ENCODE data around the gene AGAP1. TPM values are rescaled to one million over a fixed set of nuclear protein-coding genes. Genes with fewer than 3 reads are reported as not detected.

AGAP1 gene
- total and polyA plus RNA-seq, 4 donors: 2.0 to 8.5 (median 5.4) TPM

DNA sequence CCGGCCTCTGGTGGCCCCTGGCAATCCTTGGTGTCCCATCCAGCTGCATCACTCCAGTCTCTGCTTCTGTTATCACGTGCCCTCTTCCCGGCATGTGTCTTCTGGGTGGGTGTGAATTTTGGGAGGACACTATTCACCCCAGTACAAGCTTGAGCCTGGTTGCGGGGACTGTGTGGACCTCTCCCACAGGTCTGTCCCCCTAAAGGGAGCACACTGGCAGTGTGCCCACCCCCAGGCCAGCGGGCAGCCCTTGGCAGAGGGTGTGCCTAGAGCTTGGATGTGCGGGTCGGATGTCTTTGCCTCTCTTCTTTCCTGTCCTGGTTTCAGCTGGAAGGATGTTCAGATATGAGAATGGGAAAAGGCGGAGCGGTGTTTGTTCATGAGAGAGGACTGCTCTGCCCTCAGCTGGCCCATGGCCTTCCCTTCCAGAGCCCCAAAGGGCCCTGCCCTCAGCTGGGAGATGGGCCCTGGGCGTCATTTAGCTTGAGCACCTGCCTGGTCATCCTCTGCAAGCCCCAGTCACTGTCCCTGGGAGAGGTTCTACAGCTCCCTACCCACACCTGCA, 73.2 kb downstream of the AGAP1 start (continued):
- TF ChIP-seq, protein P1, sequence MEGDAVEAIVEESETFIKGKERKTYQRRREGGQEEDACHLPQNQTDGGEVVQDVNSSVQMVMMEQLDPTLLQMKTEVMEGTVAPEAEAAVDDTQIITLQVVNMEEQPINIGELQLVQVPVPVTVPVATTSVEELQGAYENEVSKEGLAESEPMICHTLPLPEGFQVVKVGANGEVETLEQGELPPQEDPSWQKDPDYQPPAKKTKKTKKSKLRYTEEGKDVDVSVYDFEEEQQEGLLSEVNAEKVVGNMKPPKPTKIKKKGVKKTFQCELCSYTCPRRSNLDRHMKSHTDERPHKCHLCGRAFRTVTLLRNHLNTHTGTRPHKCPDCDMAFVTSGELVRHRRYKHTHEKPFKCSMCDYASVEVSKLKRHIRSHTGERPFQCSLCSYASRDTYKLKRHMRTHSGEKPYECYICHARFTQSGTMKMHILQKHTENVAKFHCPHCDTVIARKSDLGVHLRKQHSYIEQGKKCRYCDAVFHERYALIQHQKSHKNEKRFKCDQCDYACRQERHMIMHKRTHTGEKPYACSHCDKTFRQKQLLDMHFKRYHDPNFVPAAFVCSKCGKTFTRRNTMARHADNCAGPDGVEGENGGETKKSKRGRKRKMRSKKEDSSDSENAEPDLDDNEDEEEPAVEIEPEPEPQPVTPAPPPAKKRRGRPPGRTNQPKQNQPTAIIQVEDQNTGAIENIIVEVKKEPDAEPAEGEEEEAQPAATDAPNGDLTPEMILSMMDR (IDR thresholded peaks at IDR 0.05; ENCODE audit: low read depth, low read length, missing input control): no peak
- no peak for TF ChIP-seq JUND (IDR thresholded peaks at IDR 0.05)
- TF ChIP-seq FOXA2 (IDR thresholded peaks at IDR 0.05): no peak
- TF ChIP-seq EGR1 (IDR thresholded peaks at IDR 0.05; ENCODE audit: low read depth in 2 of 2): no peak
- TF ChIP-seq, protein P2, sequence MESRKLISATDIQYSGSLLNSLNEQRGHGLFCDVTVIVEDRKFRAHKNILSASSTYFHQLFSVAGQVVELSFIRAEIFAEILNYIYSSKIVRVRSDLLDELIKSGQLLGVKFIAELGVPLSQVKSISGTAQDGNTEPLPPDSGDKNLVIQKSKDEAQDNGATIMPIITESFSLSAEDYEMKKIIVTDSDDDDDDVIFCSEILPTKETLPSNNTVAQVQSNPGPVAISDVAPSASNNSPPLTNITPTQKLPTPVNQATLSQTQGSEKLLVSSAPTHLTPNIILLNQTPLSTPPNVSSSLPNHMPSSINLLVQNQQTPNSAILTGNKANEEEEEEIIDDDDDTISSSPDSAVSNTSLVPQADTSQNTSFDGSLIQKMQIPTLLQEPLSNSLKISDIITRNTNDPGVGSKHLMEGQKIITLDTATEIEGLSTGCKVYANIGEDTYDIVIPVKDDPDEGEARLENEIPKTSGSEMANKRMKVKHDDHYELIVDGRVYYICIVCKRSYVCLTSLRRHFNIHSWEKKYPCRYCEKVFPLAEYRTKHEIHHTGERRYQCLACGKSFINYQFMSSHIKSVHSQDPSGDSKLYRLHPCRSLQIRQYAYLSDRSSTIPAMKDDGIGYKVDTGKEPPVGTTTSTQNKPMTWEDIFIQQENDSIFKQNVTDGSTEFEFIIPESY (IDR thresholded peaks at IDR 0.05): no peak

DNA sequence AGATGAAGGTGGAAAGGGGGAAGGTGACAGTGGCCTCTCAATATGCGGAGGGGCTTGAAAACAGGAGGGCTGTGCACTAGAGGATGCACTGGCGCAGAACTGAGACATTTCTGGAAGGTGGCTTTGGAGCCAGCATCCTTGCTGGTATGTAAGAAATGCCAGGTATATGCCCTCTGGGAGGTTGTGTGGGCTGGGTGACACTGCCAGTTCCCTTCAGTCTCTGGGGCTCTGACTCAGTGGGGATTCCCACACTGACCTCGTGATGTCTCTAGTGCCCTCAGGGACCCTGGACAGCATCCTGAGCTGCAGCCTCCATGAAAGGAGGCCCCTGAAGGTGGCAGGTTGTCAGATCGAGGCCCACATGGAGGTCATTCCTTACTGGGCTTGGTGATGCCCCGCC, 74.0 kb downstream of the AGAP1 start:
- TF ChIP-seq, protein P3, sequence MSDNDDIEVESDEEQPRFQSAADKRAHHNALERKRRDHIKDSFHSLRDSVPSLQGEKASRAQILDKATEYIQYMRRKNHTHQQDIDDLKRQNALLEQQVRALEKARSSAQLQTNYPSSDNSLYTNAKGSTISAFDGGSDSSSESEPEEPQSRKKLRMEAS (IDR thresholded peaks at IDR 0.05): no peak
- TF ChIP-seq JUND (IDR thresholded peaks at IDR 0.05): no peak
- TF ChIP-seq RXRA (IDR thresholded peaks at IDR 0.05): no peak
- TF ChIP-seq YY1 (IDR thresholded peaks at IDR 0.05): no peak
- TF ChIP-seq, protein P1 (IDR thresholded peaks at IDR 0.05; ENCODE audit: low read depth, low read length, missing input control): no peak
- TF ChIP-seq, protein P4, sequence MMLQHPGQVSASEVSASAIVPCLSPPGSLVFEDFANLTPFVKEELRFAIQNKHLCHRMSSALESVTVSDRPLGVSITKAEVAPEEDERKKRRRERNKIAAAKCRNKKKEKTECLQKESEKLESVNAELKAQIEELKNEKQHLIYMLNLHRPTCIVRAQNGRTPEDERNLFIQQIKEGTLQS (IDR thresholded peaks at IDR 0.05): no peak
- no peak for TF ChIP-seq RAD21 (IDR thresholded peaks at IDR 0.05)
- no peak for TF ChIP-seq NR2F2 (IDR thresholded peaks at IDR 0.05)
- TF ChIP-seq GABPA (IDR thresholded peaks at IDR 0.05 in 1 of 2, conservative IDR thresholded peaks at IDR 0.05 in 1 of 2): no peak
- TF ChIP-seq, protein P2 (IDR thresholded peaks at IDR 0.05): no peak
- no peak for TF ChIP-seq TAF1 (conservative IDR thresholded peaks at IDR 0.05)
- TF ChIP-seq SP1 (IDR thresholded peaks at IDR 0.05): no peak
- TF ChIP-seq HNF4A (conservative IDR thresholded peaks at IDR 0.05): no peak
- TF ChIP-seq, protein P5, sequence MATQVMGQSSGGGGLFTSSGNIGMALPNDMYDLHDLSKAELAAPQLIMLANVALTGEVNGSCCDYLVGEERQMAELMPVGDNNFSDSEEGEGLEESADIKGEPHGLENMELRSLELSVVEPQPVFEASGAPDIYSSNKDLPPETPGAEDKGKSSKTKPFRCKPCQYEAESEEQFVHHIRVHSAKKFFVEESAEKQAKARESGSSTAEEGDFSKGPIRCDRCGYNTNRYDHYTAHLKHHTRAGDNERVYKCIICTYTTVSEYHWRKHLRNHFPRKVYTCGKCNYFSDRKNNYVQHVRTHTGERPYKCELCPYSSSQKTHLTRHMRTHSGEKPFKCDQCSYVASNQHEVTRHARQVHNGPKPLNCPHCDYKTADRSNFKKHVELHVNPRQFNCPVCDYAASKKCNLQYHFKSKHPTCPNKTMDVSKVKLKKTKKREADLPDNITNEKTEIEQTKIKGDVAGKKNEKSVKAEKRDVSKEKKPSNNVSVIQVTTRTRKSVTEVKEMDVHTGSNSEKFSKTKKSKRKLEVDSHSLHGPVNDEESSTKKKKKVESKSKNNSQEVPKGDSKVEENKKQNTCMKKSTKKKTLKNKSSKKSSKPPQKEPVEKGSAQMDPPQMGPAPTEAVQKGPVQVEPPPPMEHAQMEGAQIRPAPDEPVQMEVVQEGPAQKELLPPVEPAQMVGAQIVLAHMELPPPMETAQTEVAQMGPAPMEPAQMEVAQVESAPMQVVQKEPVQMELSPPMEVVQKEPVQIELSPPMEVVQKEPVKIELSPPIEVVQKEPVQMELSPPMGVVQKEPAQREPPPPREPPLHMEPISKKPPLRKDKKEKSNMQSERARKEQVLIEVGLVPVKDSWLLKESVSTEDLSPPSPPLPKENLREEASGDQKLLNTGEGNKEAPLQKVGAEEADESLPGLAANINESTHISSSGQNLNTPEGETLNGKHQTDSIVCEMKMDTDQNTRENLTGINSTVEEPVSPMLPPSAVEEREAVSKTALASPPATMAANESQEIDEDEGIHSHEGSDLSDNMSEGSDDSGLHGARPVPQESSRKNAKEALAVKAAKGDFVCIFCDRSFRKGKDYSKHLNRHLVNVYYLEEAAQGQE (IDR thresholded peaks at IDR 0.05): no peak
- TF ChIP-seq FOXA2 (IDR thresholded peaks at IDR 0.05): no peak
- TF ChIP-seq FOXA1 (IDR thresholded peaks at IDR 0.05): no peak
- TF ChIP-seq HNF4G (IDR thresholded peaks at IDR 0.05): no peak
- Histone ChIP-seq H3K4me3 (ENCODE audit: low read depth in 1 of 3, low read length in 3 of 3) (no peak overlapping the region), H3K4me1 (ENCODE audit: control insufficient read depth in 4 of 4, insufficient read depth in 4 of 4, low read length in 3 of 4) (peaks cover 0 to 9% (median 3%) of the 10 kb centered on the region in 4 donors), H3K9me3 (ENCODE audit: control insufficient read depth in 4 of 4, low read length in 3 of 4) (peaks cover 0 to 5% (median 1%) of the 10 kb centered on the region in 4 donors), H3K27me3 (ENCODE audit: control insufficient read depth in 4 of 4, insufficient read depth in 4 of 4, low read length in 3 of 4) (no peaks in the 10 kb centered on the region), H3K9ac (ENCODE audit: low read depth in 1 of 2, low read length in 2 of 2) (no peak overlapping the region), H3K36me3 (ENCODE audit: control insufficient read depth in 4 of 4, insufficient read depth in 3 of 4, low read depth in 1 of 4, low read length in 3 of 4) (no peaks in the 10 kb centered on the region), H3K27ac (ENCODE audit: low read depth in 1 of 2, low read length in 2 of 2) (no peak overlapping the region)
- DNase-seq (ENCODE audit: low spot score): no peak
- 97% methylated on average over 5 of the region's 5 CpGs for WGBS

Data from liver (tissue), 9 donors.